ENCODE results near the gene TSKU.

TSKU gene

DNA sequence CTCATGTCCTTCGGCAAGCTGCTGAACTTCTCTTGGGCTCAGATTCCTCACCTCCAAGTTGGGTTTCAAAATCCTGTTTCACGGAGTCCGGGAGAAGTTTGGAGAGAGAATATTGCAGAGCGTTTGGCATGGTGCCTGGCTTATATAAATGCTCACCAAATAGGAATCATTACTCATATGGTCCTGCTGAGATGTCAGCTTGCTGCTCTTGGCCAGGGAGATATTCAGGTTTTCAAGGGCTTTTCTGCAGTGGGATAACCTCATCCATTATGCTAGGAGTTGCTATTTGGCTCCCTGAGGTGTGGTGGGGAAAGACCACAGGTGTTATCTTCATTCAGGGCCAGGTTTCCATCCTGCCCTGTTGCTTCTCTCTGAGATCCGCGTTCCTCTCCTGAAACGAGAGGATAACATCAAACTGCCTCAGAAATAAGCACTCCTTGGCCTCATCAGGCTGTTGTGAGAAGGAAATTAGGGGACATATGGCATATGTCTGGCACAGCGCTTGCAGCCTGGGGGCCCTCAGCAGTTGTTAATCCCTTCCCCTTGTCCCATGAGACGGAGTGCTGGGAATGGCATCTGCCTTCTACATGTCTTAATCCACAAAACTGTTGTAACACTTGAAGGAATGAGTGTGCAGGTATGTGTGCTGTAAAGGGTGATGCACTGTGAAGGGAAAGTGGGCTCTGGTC lies 47.6 kb downstream of the TSKU start:
- DNase-seq, result no peak

DNA sequence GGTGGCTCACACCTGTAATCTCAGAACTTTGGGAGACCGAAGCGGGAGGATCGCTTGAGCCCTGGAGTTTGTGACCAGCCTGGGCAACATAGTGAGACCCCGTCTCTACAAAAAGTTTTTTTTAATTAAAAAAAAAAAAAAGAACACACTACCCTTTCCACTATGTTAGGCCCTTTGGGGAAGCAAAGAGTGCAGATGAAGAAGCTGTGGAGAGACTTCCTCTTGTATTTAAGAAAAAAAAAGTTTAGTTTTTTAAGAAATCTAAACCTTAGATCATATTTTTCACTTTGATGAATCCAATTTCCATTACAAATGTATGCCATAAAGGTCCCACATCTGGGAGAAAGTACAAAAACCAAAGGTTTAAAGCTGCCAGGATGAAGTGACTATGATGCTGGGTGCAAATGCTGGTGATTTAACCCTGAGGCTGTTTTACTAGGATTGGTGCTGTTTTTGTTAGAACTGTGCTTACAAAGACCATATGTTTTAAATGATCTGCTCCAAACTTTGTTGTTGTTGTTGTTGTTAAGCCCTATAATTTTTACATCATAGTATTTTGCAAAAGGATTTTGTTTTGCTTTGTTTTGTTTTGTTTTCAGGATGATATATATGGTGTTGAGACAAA lies 48.6 kb downstream of the TSKU start:
- no peak for DNase-seq

DNA sequence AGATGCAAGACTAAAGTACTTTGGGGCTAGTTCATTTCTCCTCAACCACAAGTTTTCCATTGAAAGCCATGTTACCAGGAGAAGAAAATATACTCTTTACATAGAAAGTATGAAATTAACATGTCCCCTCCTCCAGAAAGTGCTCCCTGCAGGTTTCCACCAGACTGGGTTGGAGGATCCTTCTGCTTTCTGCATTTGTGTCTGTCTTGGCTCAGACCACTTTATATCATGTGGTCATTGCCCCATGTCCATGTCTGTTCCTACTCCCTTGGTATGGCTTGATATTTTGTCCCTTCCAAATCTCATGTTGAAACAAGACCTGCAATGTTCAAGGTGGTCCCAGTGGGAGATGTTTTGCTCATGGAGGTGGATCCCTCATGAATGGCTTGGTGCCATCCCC lies 49.2 kb downstream of the TSKU start:
- DNase-seq, result no peak

DNA sequence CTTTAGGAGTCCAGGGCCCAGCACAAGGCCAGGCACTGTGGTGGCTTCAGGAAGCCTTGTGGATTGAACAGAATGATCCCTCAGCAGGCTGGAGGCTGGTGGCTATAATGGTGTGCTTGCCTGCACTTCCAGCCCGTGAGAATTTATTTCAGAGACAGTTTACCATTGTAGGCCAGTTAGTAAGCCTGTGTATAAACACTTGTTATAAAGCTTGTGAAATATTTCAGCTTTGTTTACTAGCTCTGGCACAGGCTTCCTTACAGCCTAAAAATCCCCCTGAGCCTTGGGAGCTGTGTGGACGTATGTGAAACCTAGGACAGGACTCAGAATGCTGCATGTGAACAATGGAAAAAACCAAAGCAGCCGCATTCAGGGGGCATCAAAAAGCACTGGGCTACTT lies 51.0 kb downstream of the TSKU start:
- DNase-seq, result no peak

DNA sequence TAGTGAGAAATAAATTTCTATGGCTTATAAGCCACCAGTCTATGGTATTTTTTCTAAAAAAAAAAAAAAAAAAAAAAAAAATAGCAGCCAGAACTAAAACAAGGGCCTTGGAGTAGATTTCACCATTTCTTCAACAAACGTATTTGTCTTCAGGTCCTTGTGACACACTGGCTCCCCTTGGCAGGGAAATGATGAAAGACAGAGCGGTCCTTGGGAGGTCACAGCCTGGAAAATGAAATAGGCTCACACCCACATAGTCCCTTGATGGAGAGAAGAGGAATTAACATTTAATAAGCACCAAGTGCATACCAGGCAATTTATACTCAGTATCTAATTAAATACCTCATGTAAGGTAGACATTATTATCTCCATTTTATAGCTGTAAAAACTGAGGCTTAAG lies 51.9 kb downstream of the TSKU start:
- no peak for DNase-seq

DNA sequence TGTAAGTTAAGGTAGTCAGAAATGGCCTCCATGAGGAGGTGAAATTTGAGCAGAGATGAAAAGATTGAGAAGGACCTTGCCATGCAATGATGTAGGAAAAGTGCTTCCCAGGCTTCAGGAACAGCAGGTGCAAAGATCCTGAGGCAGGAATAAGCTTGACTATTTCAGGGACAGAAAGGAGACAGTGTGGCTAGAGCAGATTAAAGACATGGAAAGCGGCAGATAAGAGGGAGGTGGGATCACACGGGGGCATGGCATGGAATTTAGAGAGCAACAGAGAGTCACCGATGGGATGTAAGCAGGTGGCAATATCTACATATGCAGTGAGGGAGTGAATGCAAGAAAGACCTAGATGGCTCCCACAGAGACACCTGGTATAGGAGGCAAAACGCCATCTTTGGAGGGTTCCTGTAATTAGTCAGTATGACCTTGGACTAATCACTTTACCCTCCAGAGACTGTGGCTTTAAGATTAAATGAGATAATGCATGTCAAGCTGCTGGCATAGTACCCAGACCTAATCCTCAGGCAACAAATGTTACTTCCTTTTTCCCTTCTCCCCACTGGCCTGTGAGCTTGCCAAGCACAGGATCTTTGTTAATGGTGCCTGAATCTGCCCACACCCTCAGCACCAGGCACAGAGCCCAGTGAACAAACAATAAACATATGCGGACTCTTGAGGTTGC lies 52.9 kb downstream of the TSKU start:
- no peak for DNase-seq

DNA sequence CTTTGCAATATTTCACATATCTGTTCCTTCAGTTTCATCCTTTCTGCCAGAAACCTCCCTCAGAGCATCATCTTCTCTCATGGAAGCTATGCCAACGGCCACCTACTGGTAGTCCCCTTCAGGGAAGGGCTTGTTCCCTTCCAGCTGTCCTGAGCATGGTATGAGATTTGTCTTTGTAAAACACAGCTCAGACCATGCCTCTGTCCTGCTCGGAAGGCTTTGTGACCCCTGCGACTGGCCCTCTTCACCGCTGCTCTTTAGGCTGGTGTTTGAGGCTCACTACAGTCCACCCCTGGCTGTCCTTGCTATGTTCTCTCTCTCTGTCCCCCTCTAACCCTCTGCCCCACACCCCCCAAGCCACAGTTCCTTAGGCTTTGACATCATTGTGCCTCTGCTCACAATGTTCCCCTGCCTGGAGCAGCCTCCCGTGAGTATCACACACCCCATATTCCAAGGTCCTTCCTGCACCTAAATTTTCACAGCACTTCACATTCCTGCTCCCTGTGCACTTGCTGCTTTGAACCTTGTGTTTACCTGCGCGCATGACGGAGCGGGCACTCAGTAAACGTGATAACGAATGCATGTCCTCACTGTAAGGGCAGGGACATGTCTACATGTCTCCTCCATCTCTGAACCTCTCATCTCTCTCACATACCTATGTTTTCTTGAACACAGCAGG lies 53.6 kb downstream of the TSKU start:
- no peak for DNase-seq

DNA sequence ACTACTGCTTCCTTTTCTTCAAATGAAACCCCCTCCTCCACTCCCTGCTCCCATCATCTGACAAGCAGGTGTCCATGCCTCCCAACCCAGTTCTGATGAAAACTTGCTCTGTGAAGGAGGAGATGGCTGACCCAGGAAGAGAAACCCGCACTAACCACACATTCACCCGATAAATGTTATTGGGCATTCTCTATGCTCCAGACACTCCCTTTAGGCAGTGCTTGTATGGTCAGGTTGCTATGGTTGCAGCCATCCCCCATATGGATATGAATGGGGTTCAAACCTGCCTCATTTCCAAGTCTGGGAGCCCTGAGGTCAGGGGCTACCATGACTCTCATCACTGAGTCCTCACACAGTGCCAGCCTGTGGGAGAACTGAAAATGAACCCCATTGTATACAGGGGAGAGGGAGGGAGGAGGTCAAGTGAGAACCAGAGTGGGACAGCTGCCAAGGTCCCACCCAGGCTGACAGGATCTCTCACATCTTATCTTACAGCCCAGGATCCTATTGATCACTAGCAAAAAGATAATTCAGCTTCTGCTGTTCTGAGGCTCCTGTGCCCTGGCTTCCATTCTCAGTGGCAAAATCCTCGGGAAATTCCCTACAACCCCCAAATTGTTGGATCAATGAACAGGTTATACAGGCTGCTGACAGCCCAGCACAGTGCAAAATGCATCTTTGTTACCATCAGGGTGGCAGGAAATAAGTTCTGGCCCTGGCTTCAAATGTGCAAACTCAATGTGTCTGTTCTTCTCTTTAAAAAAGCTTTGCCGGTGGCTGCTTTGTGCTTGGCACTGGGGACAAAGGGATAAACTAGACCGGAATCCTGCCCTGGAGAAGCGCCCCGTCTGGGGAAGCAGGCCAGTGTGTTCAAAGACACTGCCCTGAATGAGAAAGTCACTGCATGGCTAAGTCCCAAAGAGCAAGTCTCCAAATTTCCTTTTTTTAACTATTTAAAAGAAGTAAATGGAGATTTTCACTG lies 54.8 kb downstream of the TSKU start:
- DNase-seq, result no peak

DNA sequence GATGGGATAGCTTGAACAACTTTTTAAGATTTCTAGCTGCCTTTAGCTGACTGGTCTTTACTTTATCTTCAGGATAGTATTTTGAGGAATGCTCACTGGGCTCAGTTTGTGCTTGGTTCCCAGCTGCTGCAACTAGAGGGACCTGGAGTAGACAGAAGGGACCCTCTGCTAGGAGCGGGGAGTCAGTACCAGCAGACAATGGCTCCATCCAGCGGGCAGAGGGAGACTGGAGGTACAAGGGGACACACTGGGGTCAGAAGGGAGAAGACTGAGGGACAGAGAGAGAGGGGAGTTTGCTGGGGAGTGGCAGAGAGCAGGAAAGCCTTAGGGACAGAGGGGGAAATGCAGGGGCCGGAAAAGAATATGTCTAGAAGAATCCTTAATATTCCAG lies 55.5 kb downstream of the TSKU start:
- no peak for DNase-seq

DNA sequence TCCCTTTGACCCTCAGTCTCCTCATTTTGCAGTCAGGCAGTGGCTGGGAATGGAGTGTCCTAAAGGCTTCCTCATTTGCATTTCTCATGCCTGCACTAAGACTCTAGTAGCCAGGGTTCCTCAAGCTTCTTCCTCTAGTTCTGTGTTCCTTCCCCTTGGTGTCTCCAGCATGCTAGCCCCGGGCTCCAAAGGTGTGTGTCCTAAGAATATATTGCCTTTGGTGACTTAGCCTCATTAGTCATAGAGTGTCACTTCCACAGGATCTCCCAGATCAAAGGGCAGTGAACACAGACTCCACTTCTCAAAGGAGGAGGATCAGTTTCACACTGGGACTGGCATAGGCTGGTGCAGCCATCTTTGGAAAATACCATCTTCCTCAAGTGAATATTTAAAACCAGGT lies 56.2 kb downstream of the TSKU start:
- DNase-seq, result no peak

DNA sequence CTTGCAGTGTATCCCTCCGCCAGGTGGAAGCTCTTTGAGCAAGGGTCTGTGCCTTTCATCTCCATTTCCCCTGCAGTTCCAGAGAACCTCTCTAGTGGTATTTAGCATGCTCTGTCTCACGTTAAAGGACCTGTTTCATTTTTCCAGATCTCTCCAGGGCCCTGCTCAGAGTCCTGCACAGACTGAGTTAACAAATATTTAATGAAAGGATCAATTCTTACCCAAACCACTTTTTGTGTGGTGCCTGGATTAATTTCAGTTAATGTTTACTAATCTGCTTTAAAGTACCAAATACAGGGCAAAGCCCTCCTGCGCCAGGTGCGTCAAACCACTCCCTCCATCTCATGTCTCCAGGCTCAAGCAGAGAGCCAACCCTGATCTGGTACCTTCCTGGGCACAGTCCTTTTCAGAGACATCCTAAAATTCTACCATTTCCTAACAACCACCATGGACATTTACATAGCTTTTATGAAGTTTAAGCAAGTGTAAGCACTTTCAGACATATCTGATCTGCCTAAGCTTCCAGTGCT lies 58.8 kb downstream of the TSKU start:
- no peak for DNase-seq

DNA sequence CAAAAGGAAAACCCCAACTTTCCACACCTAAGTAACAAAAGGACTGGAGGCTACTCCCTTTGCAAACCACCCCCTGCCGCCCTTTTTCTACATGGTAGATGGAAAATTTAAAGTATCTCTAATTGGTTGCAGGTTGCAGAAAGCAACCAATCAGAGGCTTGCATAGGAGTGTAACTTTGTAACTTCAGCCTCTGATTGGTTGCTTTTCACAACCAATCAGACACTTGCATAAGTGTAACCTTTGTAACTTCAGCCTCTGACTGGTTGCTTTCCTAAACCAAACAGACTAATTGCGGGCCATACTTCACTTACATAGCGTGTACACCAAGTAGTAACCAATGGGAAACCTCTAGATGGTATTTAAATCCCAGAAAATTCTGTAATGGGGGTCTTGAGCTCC lies 60.8 kb downstream of the TSKU start:
- no peak for DNase-seq

DNA sequence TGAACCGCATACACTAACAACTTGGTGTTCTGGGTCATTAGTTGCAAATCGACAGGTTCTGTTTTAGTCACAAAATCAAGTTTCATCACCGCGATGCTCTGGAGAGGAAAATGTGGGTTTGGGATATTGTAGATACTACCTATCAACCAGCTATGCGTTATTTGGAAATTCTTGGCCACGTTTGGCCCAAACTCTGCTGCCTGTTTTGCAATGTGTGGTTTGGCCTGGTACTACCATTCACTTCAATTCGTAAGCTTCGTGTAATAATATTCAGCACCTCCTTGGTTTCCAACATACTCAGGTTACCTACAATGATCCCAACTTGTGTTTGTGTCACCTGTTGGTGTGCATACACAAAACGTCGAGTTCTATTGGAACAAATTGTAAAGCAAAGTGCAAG lies 61.4 kb downstream of the TSKU start:
- DNase-seq, result no peak

DNA sequence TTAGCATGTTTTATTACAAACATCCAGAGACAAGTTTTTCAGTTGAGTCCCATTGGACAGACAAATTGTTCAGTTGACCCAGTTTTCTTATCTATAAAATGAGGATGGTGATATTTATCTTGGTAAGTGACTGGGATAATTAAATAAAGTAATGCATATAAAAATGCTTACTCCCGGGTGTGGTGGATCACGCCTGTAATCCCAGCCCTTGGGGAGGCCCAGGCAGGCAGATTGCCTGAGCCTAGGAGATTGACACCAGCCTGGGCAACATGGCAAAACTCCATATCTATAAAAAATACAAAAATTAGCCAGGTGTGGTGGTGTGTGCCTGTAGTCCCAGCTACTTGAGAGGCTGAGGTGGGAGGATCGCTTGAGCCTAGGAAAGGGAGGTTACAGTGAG lies 61.9 kb downstream of the TSKU start:
- DNase-seq, result no peak

DNA sequence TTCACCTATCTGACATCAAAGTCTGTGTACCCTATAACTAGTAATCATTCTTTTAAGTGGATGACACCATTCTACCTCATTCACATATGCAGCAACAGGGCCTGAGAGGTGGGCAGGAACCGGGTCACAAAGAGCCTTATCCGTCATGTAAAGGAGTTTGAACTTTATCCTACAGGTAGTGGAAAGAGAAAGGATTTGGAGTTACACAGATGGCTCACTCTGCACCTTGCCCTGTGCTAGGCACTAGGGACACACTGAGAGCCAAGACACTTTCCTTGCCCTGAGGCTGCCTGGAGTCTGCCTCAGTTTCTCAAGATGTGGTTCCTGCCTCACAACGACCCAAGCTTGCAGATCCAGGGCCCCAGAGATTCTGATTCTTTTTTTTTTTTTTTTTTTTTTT lies 63.3 kb downstream of the TSKU start:
- no peak for DNase-seq
